HG02970 (cell line): ENCODE data around the gene ZNF286A.
"Not testable (repeated sequence)": the region's sequence is repeated elsewhere in the genome, so short reads cannot be mapped to it uniquely, and the experiment has no call there.

Source experiments
- ATAC-seq: cut with Tn5 transposase; IDR thresholded peaks from one replicate; pipeline ENCODE4 v1.9.1; 2021; ENCODE audit warnings: mild to moderate bottlenecking, moderate library complexity, moderate number of reproducible peaks; ENCODE audit not compliant: unreplicated experiment, low FRiP score

Gene ZNF286A

GRCh38 chr17:15749403-15749802, 49.9 kb downstream of the ZNF286A start:
- not testable (repeated sequence) for ATAC-seq

- not testable (repeated sequence) for ATAC-seq
Measured at GRCh38 chr17:15768865-15769533, 69.4 kb downstream of the ZNF286A start.
